GF-D8 (cell line): ENCODE measurements around the gene BHLHA15.

ENCODE experiments used
- DNase-seq: peaks from one replicate; lab custom pipeline; 2025; lab: John Stamatoyannopoulos, UW

BHLHA15 gene

DNA sequence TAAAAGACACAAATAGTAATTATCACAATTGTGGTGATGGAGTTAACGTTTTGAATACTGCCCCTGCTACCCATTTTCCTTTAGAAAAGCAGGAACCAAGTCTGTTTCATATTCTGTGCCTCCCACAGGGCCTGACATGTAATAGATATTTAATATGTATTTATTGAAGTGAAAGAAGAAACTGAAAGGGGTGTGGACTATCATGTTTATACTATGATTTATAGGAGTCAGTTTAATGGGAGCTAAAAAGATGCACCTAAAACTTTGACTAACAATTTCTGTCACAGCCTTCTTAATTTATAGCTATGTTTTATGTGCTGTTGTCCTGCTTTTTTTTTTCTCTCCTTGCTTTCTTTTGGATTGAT is 24.1 kb upstream of the BHLHA15 start:
- DNase-seq: no peak

DNA sequence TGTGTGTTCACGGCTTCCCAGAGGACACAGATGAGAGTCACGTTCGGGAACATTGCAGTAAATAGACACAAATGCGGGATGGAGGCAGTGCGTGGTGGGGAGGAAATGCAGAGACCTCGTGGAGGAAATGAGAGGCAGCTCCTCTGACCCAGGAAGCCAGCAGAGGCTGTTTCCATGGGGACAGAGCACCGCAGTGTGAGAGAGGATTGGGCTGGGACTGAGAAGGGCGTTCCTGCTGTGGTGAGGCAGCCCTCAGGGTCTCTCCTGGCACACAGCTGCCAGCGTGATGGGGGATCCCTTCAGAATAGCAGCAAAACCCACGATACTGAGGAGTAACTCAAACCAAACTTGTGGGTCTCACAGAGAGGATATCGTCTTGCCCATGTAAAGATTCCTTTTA is 21.7 kb upstream of the BHLHA15 start:
- no peak for DNase-seq

- no peak for DNase-seq
Observed at GRCh38 chr7:98191668-98192431, 19.4 kb upstream of the BHLHA15 start.

DNA sequence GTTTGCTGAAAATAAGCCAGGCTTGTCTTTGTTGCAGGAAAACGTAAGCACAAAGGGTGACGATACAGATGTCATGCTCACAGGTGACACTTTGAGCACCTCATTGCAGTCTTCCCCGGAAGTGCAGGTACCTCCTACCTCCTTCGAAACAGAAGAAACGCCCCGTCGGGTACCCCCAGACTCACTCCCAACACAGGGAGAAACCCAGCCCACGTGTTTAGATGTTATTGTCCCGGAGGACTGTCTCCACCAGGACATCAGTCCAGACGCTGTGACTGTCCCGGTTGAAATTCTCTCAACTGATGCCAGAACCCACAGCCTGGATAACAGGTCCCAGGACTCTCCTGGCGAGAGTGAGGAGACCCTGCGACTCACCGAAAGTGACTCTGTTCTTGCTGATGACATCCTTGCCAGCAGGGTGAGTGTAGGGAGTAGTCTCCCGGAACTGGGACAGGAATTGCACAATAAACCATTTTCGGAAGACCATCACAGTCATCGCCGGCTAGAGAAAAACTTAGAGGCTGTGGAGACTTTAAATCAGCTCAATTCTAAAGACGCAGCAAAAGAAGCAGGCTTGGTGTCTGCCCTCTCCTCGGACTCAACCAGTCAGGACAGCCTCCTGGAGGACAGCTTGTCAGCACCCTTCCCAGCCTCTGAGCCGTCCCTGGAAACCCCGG is 18.3 kb upstream of the BHLHA15 start:
- no peak for DNase-seq

DNA sequence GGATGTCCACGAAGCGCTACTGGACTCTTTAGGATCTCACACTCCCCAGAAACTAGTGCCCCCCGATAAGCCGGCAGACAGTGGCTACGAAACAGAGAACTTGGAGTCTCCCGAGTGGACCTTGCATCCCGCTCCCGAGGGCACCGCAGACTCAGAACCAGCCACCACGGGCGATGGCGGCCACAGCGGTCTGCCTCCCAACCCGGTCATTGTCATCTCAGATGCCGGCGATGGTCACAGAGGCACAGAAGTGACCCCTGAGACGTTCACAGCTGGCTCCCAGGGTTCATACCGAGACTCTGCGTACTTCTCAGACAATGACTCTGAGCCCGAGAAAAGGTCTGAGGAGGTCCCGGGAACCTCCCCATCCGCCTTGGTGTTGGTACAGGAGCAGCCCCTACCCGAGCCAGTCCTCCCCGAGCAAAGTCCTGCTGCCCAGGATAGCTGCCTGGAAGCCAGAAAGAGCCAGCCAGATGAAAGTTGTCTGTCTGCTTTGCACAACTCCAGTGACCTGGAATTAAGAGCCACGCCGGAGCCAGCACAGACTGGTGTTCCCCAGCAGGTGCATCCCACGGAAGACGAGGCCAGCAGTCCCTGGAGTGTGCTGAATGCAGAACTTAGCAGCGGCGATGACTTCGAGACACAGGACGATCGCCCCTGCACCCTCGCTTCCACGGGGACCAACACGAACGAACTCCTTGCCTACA is 17.6 kb upstream of the BHLHA15 start:
- DNase-seq: no peak

DNA sequence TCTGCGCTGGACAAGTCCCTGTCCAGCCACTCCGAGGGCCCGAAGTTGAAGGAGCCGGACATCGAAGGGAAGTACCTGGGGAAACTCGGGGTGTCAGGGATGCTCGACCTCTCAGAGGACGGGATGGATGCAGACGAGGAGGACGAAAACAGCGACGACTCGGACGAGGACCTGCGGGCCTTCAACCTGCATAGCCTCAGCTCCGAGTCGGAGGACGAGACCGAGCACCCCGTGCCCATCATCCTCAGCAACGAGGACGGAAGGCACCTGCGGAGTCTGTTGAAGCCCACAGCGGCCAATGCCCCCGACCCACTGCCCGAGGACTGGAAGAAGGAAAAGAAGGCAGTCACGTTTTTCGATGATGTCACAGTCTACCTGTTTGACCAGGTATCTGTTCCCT is 17.1 kb upstream of the BHLHA15 start:
- no peak for DNase-seq

DNA sequence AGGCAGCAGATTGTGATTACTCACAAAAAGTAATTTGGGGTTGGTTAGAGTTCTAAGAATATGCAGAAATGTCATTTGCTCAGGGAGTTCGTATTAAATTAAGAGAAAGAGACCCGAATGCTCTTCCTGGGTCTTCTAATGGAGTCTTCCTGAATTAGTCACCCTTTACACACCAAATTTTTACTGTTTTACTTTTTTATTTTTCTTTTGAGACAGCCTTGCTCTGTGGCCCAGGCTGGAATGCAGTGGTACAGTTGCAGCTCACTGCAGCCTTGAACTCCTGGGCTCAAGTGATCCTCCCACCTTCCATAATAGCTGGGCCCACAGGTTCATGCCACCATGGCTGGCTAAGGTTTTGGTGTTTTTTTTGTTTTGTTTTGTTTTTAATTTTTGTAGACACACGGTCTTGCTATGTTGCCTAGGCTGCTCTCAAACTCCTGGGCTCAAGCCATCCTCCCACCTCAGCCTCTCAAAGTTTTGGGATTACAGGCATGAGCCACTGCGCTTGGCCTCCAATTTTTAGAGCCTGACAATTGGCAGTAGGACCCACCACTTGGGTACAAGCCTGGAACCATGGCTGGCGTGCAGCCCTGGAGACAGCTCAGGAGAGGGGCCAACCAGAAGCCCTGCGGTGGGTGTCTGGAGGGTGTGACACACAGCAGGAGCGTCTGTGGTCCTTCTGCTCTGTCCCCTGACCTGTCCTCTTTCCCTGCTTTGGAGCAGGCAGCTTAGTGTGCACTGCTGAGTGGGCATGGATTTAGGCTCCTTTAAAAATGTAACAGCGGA is 16.4 kb upstream of the BHLHA15 start:
- DNase-seq: no peak

- no peak for DNase-seq
Observed at GRCh38 chr7:98196706-98197605, 14.3 kb upstream of the BHLHA15 start.

DNA sequence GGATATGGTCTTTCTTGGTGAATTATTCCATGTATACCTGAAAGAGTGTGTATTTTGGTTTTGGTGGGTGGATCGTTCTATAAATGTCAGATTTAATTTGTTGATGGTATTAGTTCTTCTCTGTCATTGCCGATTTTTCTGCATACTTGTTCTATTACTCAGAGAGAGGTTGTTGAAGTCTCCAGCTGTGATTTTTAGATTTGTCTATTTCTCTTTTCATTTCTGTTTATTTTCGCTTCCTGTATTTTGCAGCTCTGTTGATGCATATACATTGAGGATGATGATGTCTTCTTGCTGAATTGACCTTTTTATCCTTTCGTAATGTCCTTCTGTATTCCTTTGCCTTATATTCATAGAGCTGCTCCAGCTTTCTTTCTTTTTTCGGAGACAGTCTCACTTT is 12.1 kb upstream of the BHLHA15 start:
- DNase-seq: no peak

DNA sequence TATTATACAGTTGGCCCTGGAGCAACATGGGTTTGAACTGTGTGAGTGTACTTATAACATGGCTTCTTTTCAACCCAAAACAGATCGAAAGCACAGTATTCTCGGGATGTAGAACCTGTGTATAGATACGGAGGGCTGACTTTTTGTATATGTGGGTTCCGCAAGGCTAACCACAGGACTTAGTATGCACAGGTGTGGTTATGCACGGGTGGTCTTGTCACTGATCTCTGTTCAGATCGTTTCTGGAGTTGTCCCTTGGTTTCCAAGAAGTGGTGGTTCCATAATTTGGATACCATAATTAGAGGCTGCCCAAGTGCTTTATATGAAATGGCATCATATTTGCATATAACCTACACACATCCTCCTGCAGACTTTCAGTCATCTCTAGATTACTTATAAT is 10.9 kb upstream of the BHLHA15 start:
- DNase-seq: no peak

DNA sequence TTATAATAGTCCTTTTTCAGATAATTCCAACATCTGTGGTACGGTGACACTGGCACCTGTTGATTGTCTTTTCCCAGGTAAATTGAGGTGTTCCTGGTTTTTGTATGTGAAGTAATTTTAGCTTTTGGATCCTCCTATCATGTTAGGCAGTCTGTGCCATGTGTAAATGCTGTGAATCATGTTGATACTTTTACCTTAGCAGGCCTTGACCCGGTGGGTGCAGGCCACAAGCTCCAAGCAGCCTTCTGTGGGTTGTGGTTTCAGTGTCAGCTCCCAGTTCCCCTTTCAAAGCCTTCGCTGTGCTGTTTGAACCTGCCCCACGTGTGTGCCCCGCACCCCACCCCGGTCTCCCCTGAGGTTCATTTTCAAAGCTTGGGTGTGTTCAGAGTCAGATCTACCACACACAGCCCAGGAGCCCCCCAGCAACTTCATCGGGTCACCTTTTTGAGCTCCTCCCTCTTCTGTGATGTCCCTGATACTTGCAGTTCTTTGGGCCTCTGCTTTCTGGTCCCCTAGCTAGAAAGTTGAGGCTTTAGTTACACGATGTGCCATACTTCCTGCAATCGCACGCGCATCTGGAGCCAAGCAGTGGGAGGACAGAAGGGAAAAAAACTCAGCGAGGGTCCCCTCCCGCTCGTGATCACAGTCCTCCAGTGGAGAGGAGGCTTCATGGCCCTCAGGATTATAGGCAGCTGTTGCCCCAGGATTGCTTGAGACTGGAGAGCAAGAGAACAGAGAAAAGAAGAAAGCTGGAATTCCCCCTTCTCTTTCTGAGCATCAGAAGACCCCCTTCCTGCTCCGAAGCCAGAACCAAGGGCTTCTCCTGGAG is 8.7 kb upstream of the BHLHA15 start:
- peak; percentile 88 for DNase-seq

DNA sequence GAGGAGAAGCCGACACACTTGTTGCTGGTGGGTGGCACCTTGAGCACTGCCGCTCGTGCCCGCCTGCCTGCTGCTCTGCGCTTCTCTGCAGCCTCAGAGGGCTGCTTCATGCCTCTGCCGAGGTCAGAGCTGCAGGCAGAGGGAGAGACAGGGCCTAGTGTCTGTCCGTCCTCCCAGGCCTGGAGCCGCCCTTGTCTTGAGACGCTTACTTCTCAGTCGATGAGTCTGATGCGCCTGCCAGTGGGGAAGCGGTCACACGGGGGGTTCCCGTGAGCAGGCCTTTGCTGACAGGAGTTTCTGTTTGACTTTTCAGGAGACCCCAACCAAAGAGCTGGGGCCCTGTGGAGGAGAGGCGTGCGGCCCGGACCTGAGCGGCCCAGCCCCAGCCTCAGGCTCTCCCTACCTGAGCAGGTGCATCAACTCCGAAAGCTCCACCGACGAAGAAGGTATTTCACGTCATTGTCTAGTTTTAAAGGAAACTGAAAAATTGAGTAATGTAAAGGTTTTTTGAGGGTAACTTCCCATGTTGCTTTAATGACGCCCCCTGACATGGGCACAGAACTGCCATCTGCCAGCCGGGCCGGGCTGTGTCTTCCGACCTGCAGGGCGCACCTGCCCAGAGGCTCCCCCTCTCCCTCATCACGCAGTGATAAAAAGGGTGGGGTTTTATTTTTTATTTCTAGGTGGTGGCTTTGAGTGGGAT is 7.8 kb upstream of the BHLHA15 start:
- DNase-seq: no peak

GRCh38 chr7:98203964-98204605 is 7.2 kb upstream of the BHLHA15 start:
- no peak for DNase-seq

DNA sequence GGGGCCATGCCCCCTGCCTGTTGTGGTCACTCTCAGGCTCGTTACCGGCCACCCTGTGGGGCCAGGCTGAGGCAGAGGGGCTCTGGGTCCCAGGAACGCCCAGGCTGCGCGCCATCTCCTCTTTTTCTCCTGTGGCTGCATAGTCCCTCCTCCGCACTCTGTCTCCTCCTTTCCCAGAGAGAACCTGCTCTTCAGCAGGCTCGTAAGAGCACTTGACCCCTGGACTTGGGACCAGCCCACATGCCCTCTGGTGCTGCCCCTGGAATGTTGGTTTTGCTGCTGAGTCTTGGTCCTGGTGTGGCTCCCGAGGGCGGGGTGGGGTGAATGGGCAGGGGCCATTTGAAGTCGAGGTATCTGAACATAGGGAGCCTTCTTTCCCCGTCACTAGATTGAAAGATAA is 6.6 kb upstream of the BHLHA15 start:
- no peak for DNase-seq

GRCh38 chr7:98205162-98205845 is 5.9 kb upstream of the BHLHA15 start:
- DNase-seq: no peak

- no peak for DNase-seq
Observed at GRCh38 chr7:98206451-98207330, 4.5 kb upstream of the BHLHA15 start.

DNA sequence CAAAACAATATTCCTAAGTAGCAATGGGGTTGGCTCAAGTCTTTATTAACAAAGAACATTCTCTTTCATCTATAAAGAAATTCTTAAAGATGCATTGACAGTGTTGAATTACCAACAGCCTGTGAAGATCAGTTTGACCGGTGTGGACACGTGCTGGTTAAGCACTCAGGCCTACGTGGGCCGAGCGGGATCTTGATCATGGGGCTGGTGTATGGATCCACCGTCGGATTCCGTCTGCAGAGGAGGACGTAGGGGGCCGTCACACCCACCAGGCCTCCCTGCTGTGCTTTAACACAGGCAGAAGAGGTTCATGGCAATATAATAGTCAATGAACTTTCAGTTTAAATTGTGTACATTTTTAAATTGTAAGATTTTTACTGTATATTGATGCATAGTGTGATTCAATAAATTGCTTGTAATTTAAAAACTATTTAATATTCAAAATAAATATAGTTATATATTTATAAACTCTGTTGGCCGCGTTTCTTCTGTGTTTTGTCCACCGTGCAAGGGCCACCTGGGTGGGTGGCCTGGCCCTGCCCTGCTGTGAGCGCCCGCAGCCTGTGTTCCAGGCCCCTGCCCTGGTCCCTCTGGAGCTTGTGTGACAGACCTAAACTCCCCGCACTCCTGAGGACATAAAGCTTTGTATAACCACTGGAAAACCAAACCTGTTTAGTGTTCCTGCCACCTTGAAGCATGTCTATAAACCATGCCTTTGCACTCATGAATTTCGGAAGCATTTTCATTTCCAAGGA is 1.9 kb upstream of the BHLHA15 start:
- DNase-seq: no peak
